ENCODE results near the gene TMEM234. TPM values are rescaled to one million over a fixed set of nuclear protein-coding genes. Genes with fewer than 3 reads are reported as not detected.

The TMEM234 gene
- total RNA-seq, 1 experiment from 2014 or later = 7.7 TPM

GRCh38 chr1:32242341-32242851 lies 20.2 kb upstream of the TMEM234 start:
- Histone ChIP-seq H3F3A (ENCODE audit: low read length, unreplicated experiment) (no peaks in the 10 kb centered on the region), H3K9me3 (ENCODE audit: low read length) (no peaks in the 10 kb centered on the region), H3K4me3 (ENCODE audit: low read length) (no peak overlapping the region), H3K9ac (ENCODE audit: low read length) (no peak overlapping the region), H3K9me2 (replicated peaks; ENCODE audit: low read length) (no peaks in the 10 kb centered on the region), H4K20me1 (ENCODE audit: low read length) (no peaks in the 10 kb centered on the region), H3K79me2 (ENCODE audit: low read length) (no peaks in the 10 kb centered on the region), H3K27me3 (ENCODE audit: low read length) (no peaks in the 10 kb centered on the region), H3K4me1 (ENCODE audit: insufficient read depth, low read length) (peaks cover 25% of the 10 kb centered on the region), H2AFZ (ENCODE audit: low read length) (no peak overlapping the region), H3K27ac (ENCODE audit: low read length) (no peak overlapping the region), H3K4me2 (ENCODE audit: low read length) (no peak overlapping the region), H3K36me3 (ENCODE audit: low read depth, low read length) (no peaks in the 10 kb centered on the region)
- intact Hi-C loops (cut with micrococcal nuclease) = loop anchor here (5.0 kb wide), 1 partner anchor 90 kb away; no protein-coding TSS in a partner anchor
- no TSS peak for BruUV-seq (replicated peaks)
- POLR2A ChIA-PET (ENCODE audit: unreplicated experiment) = no interaction called here
- CTCF ChIA-PET = interaction anchor here (0.5 kb wide), 1 partner anchor 16 kb away, joined by 3 read pairs; no protein-coding TSS in a partner anchor
- TF ChIP-seq CTCF (conservative IDR thresholded peaks at IDR 0.05; ENCODE audit: low read depth, low read length) = no peak
- TF ChIP-seq EZH2 (IDR thresholded peaks at IDR 0.05; ENCODE audit: low read length, unreplicated experiment) = no peak
- no peak for TF ChIP-seq EZH2phosphoT487 (IDR thresholded peaks at IDR 0.05; ENCODE audit: borderline replicate concordance, low read length)
- ATAC-seq = no peak
- no peak for DNase-seq

GRCh38 chr1:32241001-32241763 lies 19.0 kb upstream of the TMEM234 start:
- Histone ChIP-seq H3K9me3 (ENCODE audit: low read length) (no peaks in the 10 kb centered on the region), H3K79me2 (ENCODE audit: low read length) (no peaks in the 10 kb centered on the region), H3K9ac (ENCODE audit: low read length) (peak overlapping the region; percentile 56), H3K9me2 (replicated peaks; ENCODE audit: low read length) (no peaks in the 10 kb centered on the region), H3K36me3 (ENCODE audit: low read depth, low read length) (no peaks in the 10 kb centered on the region), H3K4me2 (ENCODE audit: low read length) (peak overlapping the region; percentile 95), H3F3A (ENCODE audit: low read length, unreplicated experiment) (no peaks in the 10 kb centered on the region), H4K20me1 (ENCODE audit: low read length) (no peaks in the 10 kb centered on the region), H3K27me3 (ENCODE audit: low read length) (no peaks in the 10 kb centered on the region), H3K4me3 (ENCODE audit: low read length) (peak overlapping the region; percentile 81), H3K4me1 (ENCODE audit: insufficient read depth, low read length) (peaks cover 24% of the 10 kb centered on the region), H3K27ac (ENCODE audit: low read length) (peak overlapping the region; percentile 29), H2AFZ (ENCODE audit: low read length) (peak overlapping the region; percentile 82)
- TF ChIP-seq CTCF (conservative IDR thresholded peaks at IDR 0.05; ENCODE audit: low read depth, low read length) (no peak), EZH2 (IDR thresholded peaks at IDR 0.05; ENCODE audit: low read length, unreplicated experiment) (no peak), EZH2phosphoT487 (IDR thresholded peaks at IDR 0.05; ENCODE audit: borderline replicate concordance, low read length) (no peak)
- DNase-seq = peak; percentile 57
- peak; percentile 62 for ATAC-seq
- intact Hi-C loops (cut with micrococcal nuclease) = loop anchor here (2.0 to 5.0 kb wide), 2 partner anchors 52 to 91 kb away; partner anchors contain the start of gene HDAC1
- CTCF ChIA-PET = interaction anchor here (0.9 to 1.9 kb wide), 4 partner anchors 25 to 80 kb away, joined by 3 to 17 read pairs (median 6); partner anchors contain the start of gene HDAC1
- BruUV-seq (replicated peaks) = no TSS peak
- POLR2A ChIA-PET (ENCODE audit: unreplicated experiment) = interaction anchor here (0.5 to 1.1 kb wide), 2 partner anchors 50 to 81 kb away, joined by 3 read pairs; no protein-coding TSS in a partner anchor
